ENCODE data around the gene ZNF165. TPM values are rescaled to one million over a fixed set of nuclear protein-coding genes. Genes with fewer than 3 reads are reported as not detected.

Gene ZNF165
- total and polyA plus RNA-seq, 2 of the 13 experiments (the other 11 are each of a cell fraction or from before 2014, with no cell fraction given) = 0.58 to 8.6 TPM

GRCh38 chr6:28104392-28105244 is 24.2 kb downstream of the ZNF165 start (continued):
- TF ChIP-seq REPIN1 (CRISPR knock-in tag; IDR thresholded peaks at IDR 0.05; ENCODE audit: borderline replicate concordance, low read depth) = peak; percentile 68
- TF ChIP-seq SP1 (IDR thresholded peaks at IDR 0.05) = no peak
- TF ChIP-seq SP1 (CRISPR knock-in tag; IDR thresholded peaks at IDR 0.05) = peak; percentile 53; the same call in 1 of the 2 replicates
- peak; percentile 94; the same call in 1 of the 2 replicates for TF ChIP-seq BRCA1 (CRISPR knock-in tag; IDR thresholded peaks at IDR 0.05)
- TF ChIP-seq CREM (IDR thresholded peaks at IDR 0.05) = peak; percentile 34; the same call in 1 of the 2 replicates
- no peak for TF ChIP-seq CREM (CRISPR knock-in tag; IDR thresholded peaks at IDR 0.05)
- TF ChIP-seq ZNF546 (CRISPR knock-in tag; conservative IDR thresholded peaks at IDR 0.05) = 0 out of 2 replicates have a peak, but pooled peaks have one; percentile 58
- no peak for TF ChIP-seq ZFP62 (CRISPR knock-in tag; IDR thresholded peaks at IDR 0.05)
- no peak for TF ChIP-seq NFRKB (IDR thresholded peaks at IDR 0.05)
- no peak for TF ChIP-seq ZNF749 (CRISPR knock-in tag; IDR thresholded peaks at IDR 0.05; ENCODE audit: borderline replicate concordance)
- TF ChIP-seq KAT2B (IDR thresholded peaks at IDR 0.05; ENCODE audit: borderline replicate concordance, low read depth, low read length) = no peak
- TF ChIP-seq FOXC1 (CRISPR knock-in tag; IDR thresholded peaks at IDR 0.05; ENCODE audit: borderline replicate concordance) = peak; percentile 84
- TF ChIP-seq NCOA2 (CRISPR knock-in tag; IDR thresholded peaks at IDR 0.05) = no peak
- no peak for TF ChIP-seq ZNF879 (CRISPR knock-in tag; IDR thresholded peaks at IDR 0.05)
- TF ChIP-seq ZNF687 (CRISPR knock-in tag; IDR thresholded peaks at IDR 0.05) = peak; percentile 98
- TF ChIP-seq SKIL (CRISPR knock-in tag; IDR thresholded peaks at IDR 0.05; ENCODE audit: borderline replicate concordance) = no peak
- TF ChIP-seq ZFP36L2 (CRISPR knock-in tag; IDR thresholded peaks at IDR 0.05) = no peak
- TF ChIP-seq ZNF530 (CRISPR knock-in tag; IDR thresholded peaks at IDR 0.05; ENCODE audit: low read depth) = no peak
- TF ChIP-seq MIER3 (CRISPR knock-in tag; IDR thresholded peaks at IDR 0.05; ENCODE audit: borderline replicate concordance) = peak; percentile 15; the same call in 1 of the 2 replicates
- TF ChIP-seq HOXA3 (CRISPR knock-in tag; IDR thresholded peaks at IDR 0.05) = peak; percentile 86
- TF ChIP-seq KAT7 (CRISPR knock-in tag; IDR thresholded peaks at IDR 0.05; ENCODE audit: borderline replicate concordance) = peak; percentile 78; the same call in 1 of the 2 replicates
- TF ChIP-seq KLF6 (CRISPR knock-in tag; IDR thresholded peaks at IDR 0.05) = peak; percentile 17; the same call in 1 of the 2 replicates
- 0 out of 2 replicates have a peak, but pooled peaks have one; percentile 17 for TF ChIP-seq ZBTB42 (CRISPR knock-in tag; IDR thresholded peaks at IDR 0.05)
- TF ChIP-seq MLX (CRISPR knock-in tag; IDR thresholded peaks at IDR 0.05) = no peak
- TF ChIP-seq DNMT1 (CRISPR knock-in tag; IDR thresholded peaks at IDR 0.05) = peak; percentile 91
- peak; percentile 99 for TF ChIP-seq ZFP82 (CRISPR knock-in tag; IDR thresholded peaks at IDR 0.05; ENCODE audit: borderline replicate concordance)

All from HepG2 (cell line).